GM23338 (cell line): Measurements from ENCODE around the gene SLC35F6.

Experiments
- CREB1 ChIP-seq: fragments of 250-450 bp; sonication (Bioruptor Pico); IDR thresholded peaks from 2 replicates; pipeline ENCODE4 v1.5.0; 2020; ENCODE audit warnings: low read depth, mild to moderate bottlenecking, moderate library complexity
- CTCF ChIP-seq, 2 experiments: fragments of 200-600 bp in 1 of 2; sonication (generic) in 1 of 2; conservative IDR thresholded peaks; 2 replicates each; pipeline versions ENCODE4 v1.5.1 to v1.6.1; 2016 to 2017; ENCODE audit warnings: antibody characterized with exemption in 2 of 2, low read depth in 2 of 2, mild to moderate bottlenecking in 2 of 2, moderate library complexity in 1 of 2
- EZH2 ChIP-seq: fragments of 200-600 bp; sonication (generic); IDR thresholded peaks from one replicate; pipeline ENCODE4 v1.8.0; 2017; ENCODE audit warnings: antibody characterized with exemption, mild to moderate bottlenecking, low read depth; ENCODE audit not compliant: unreplicated experiment
- EZH2phosphoT487 ChIP-seq: fragments of 200-600 bp; sonication (generic); IDR thresholded peaks from one replicate; pipeline ENCODE4 v1.8.1; 2018; ENCODE audit warnings: antibody characterized with exemption; ENCODE audit not compliant: unreplicated experiment
- JUNB ChIP-seq: IDR thresholded peaks from one replicate; pipeline ENCODE4 v1.6.1; 2016; ENCODE audit warnings: antibody characterized with exemption; ENCODE audit not compliant: unreplicated experiment
- NANOG ChIP-seq: IDR thresholded peaks from 2 replicates; pipeline ENCODE4 v1.6.1; 2016; ENCODE audit warnings: antibody characterized with exemption, borderline replicate concordance
- POLR2AphosphoS5 ChIP-seq: IDR thresholded peaks from 2 replicates; pipeline ENCODE4 v1.6.1; 2016; ENCODE audit warnings: antibody characterized with exemption, low read depth
- REST ChIP-seq: IDR thresholded peaks from one replicate; pipeline ENCODE4 v1.6.1; 2018; ENCODE audit warnings: antibody characterized with exemption; ENCODE audit not compliant: unreplicated experiment
- ZNF462 ChIP-seq: fragments of 250-450 bp; sonication (Bioruptor Pico); IDR thresholded peaks from 2 replicates; pipeline ENCODE4 v1.5.0; 2020; ENCODE audit warnings: mild to moderate bottlenecking, moderate library complexity

- TF ChIP-seq CTCF (conservative IDR thresholded peaks at IDR 0.05; ENCODE audit: low read depth in 2 of 2) (no peak), EZH2 (no peak), ZNF462 (CRISPR knock-in tag) (no peak), POLR2AphosphoS5 (no peak), REST (no peak), JUNB (no peak), EZH2phosphoT487 (no peak), CREB1 (CRISPR knock-in tag) (no peak), NANOG (no peak)
These were observed 48.6 kb downstream of the SLC35F6 start for GRCh38 chr2:26812731-26813130.
